OCI-LY1 (cell line): ENCODE measurements around the gene PTGS1.
A peak's percentile ranks its signal among the peaks of the same experiment; 100 is the strongest.

Source experiments
- H2AFZ ChIP-seq: fragments of 200-600 bp; sonication (generic), shearing (Covaris generic); 2 replicates; pipeline ENCODE4 v1.6.0; 2014; ENCODE audit warnings: antibody characterized with exemption, mild to moderate bottlenecking, low read length
- H3F3A ChIP-seq: fragments of 200-600 bp; sonication (generic), shearing (Covaris generic); 2 replicates; pipeline ENCODE4 v1.6.0; 2014; ENCODE audit warnings: mild to moderate bottlenecking, antibody characterized with exemption, low read length, moderate library complexity; ENCODE audit not compliant: insufficient read depth
- H3K27ac ChIP-seq: fragments of 200-600 bp; sonication (generic); 2 replicates; pipeline ENCODE4 v1.5.1; 2014; ENCODE audit warnings: low read length, mixed run types, mild to moderate bottlenecking, low read depth; ENCODE audit not compliant: poor library complexity, severe bottlenecking
- H3K27me3 ChIP-seq: fragments of 200-600 bp; sonication (generic); 2 replicates; pipeline ENCODE4 v1.6.0; 2014; ENCODE audit warnings: antibody characterized with exemption, mild to moderate bottlenecking, low read length, moderate library complexity; ENCODE audit not compliant: insufficient read depth
- H3K36me3 ChIP-seq: fragments of 200-600 bp; sonication (generic); 2 replicates; pipeline ENCODE4 v1.6.1; 2014; ENCODE audit warnings: mild to moderate bottlenecking, antibody characterized with exemption, low read length, moderate library complexity, mixed read lengths; ENCODE audit not compliant: insufficient read depth
- H3K4me1 ChIP-seq: fragments of 200-600 bp; sonication (generic); 2 replicates; pipeline ENCODE4 v1.5.1; 2014; ENCODE audit warnings: mild to moderate bottlenecking, low read length, moderate library complexity; ENCODE audit not compliant: insufficient read depth, severe bottlenecking
- H3K4me2 ChIP-seq: fragments of 200-600 bp; sonication (generic), shearing (Covaris generic); 2 replicates; pipeline ENCODE4 v1.6.1; 2014; ENCODE audit warnings: low read length
- H3K4me3 ChIP-seq: fragments of 200-600 bp; sonication (generic); 2 replicates; pipeline ENCODE4 v1.5.1; 2014; ENCODE audit warnings: low read length, low read depth, mild to moderate bottlenecking, mixed read lengths; ENCODE audit not compliant: poor library complexity, severe bottlenecking
- H3K79me2 ChIP-seq: fragments of 200-600 bp; shearing (Covaris generic); 2 replicates; pipeline ENCODE4 v1.6.1; 2016; ENCODE audit warnings: mixed run types, low read length, mixed read lengths; ENCODE audit not compliant: insufficient read depth
- H3K9ac ChIP-seq: fragments of 200-600 bp; sonication (generic), shearing (Covaris generic); 2 replicates; pipeline ENCODE4 v1.6.1; 2014; ENCODE audit warnings: mild to moderate bottlenecking, low read length, mixed read lengths
- H3K9me2 ChIP-seq: fragments of 200-600 bp; sonication (generic), shearing (Covaris generic); 2 replicates; pipeline ENCODE4 v1.6.1; 2014; ENCODE audit warnings: low read depth, mild to moderate bottlenecking, low read length, mixed read lengths
- H3K9me3 ChIP-seq: fragments of 200-600 bp; shearing (Covaris generic); 2 replicates; pipeline ENCODE4 v1.6.1; 2014; ENCODE audit warnings: low read length, mixed read lengths
- H4K20me1 ChIP-seq: fragments of 200-600 bp; sonication (generic), shearing (Covaris generic); 2 replicates; pipeline ENCODE4 v1.6.0; 2016; ENCODE audit warnings: mild to moderate bottlenecking, low read length; ENCODE audit not compliant: insufficient read depth
- CTCF ChIP-seq: fragments of 200-600 bp; sonication (generic), shearing (Covaris generic); IDR thresholded peaks from 2 replicates; pipeline ENCODE4 v1.5.1; 2017; ENCODE audit warnings: mild to moderate bottlenecking, antibody characterized with exemption, low read length, moderate library complexity, mixed read lengths
- EZH2 ChIP-seq: fragments of 200-600 bp; sonication (generic), shearing (Covaris generic); IDR thresholded peaks from 2 replicates; pipeline ENCODE4 v1.8.0; 2017; ENCODE audit warnings: borderline replicate concordance, mixed run types, mild to moderate bottlenecking, antibody characterized with exemption, low read length, moderate library complexity, mixed read lengths

Gene PTGS1

GRCh38 chr9:122340161-122340560 lies 30.7 kb upstream of the PTGS1 start:
- H3K27ac ChIP-seq = no peak overlapping the region

GRCh38 chr9:122342323-122343050 lies 28.3 kb upstream of the PTGS1 start:
- no peaks in the 10 kb centered on the region for H4K20me1 ChIP-seq
- H3K9ac ChIP-seq = no peak overlapping the region
- no peak for TF ChIP-seq EZH2
- TF ChIP-seq CTCF = no peak
- H3K9me2 ChIP-seq = no peaks in the 10 kb centered on the region
- no peaks in the 10 kb centered on the region for H3F3A ChIP-seq
- H3K79me2 ChIP-seq = no peaks in the 10 kb centered on the region
- no peak overlapping the region for H2AFZ ChIP-seq
- H3K4me1 ChIP-seq = peaks cover 11% of the 10 kb centered on the region
- no peak overlapping the region for H3K27ac ChIP-seq
- no peaks in the 10 kb centered on the region for H3K36me3 ChIP-seq
- no peak overlapping the region for H3K4me2 ChIP-seq
- H3K27me3 ChIP-seq = 0 out of 2 replicates have a peak, but pooled peaks cover 3% of the 10 kb centered on the region
- H3K4me3 ChIP-seq = no peak overlapping the region
- no peaks in the 10 kb centered on the region for H3K9me3 ChIP-seq

More at GRCh38 chr9:122340161-122340560, 30.7 kb upstream of the PTGS1 start:
- H2AFZ ChIP-seq = no peak overlapping the region
- no peaks in the 10 kb centered on the region for H3K9me3 ChIP-seq
- no peaks in the 10 kb centered on the region for H3K9me2 ChIP-seq
- no peaks in the 10 kb centered on the region for H3F3A ChIP-seq
- no peak overlapping the region for H3K9ac ChIP-seq
- H3K27me3 ChIP-seq = 0 out of 2 replicates have a peak, but pooled peaks cover 3% of the 10 kb centered on the region
- TF ChIP-seq CTCF (no peak), EZH2 (no peak)
- H3K79me2 ChIP-seq = no peaks in the 10 kb centered on the region
- no peaks in the 10 kb centered on the region for H3K36me3 ChIP-seq
- no peak overlapping the region for H3K4me3 ChIP-seq
- no peaks in the 10 kb centered on the region for H4K20me1 ChIP-seq
- H3K4me2 ChIP-seq = no peak overlapping the region
- peaks cover 11% of the 10 kb centered on the region for H3K4me1 ChIP-seq

- peak overlapping the region; percentile 63 for H3K4me3 ChIP-seq
- H3F3A ChIP-seq = no peaks in the 10 kb centered on the region
- peak overlapping the region; percentile 69 for H3K4me2 ChIP-seq
- no peaks in the 10 kb centered on the region for H3K9me3 ChIP-seq
- H3K36me3 ChIP-seq = no peaks in the 10 kb centered on the region
- no peaks in the 10 kb centered on the region for H3K79me2 ChIP-seq
- H3K27ac ChIP-seq = no peak overlapping the region
- no peaks in the 10 kb centered on the region for H4K20me1 ChIP-seq
- H3K9me2 ChIP-seq = no peaks in the 10 kb centered on the region
- TF ChIP-seq EZH2 = no peak
- no peak for TF ChIP-seq CTCF
- H3K4me1 ChIP-seq = peaks cover 13% of the 10 kb centered on the region
- H3K9ac ChIP-seq = peak overlapping the region; percentile 47
- H3K27me3 ChIP-seq = 0 out of 2 replicates have a peak, but pooled peaks cover 3% of the 10 kb centered on the region
- H2AFZ ChIP-seq = peak overlapping the region; percentile 75; the same call in 1 of the 2 replicates
Measured at GRCh38 chr9:122346478-122347347, 24.1 kb upstream of the PTGS1 start.
